Heart left ventricle (tissue), 16 donors: ENCODE results near the gene MBD3L2B. TPM values are rescaled to one million over a fixed set of nuclear protein-coding genes. Genes with fewer than 3 reads are reported as not detected.

ENCODE experiments used
- ATAC-seq, 4 donors: fragments of 200-7000 bp; cut with Tn5 transposase; one replicate each; pipeline ENCODE4 v1.9.1; 2020 to 2022; ENCODE audit warnings: moderate library complexity in 4 of 4, mild to moderate bottlenecking in 3 of 4, moderate number of reproducible peaks in 1 of 4
- DNase-seq, 5 donors: peaks; one replicate each; pipeline ENCODE4 v3.0.0-alpha.2; 2020
- H3K27ac ChIP-seq, 12 donors: fragments of 200-600 bp; sonication (generic) in 4 of 12; one replicate each; pipeline versions ENCODE4 v1.5.0 to v1.8.0; 2016 to 2022; ENCODE audit warnings: mild to moderate bottlenecking in 2 of 12
- H3K27me3 ChIP-seq, 9 donors: fragments of 200-600 bp; sonication (generic) in 2 of 9; one replicate each; pipeline versions ENCODE4 v1.5.1 to v1.8.0; 2016 to 2022; ENCODE audit warnings: mild to moderate bottlenecking in 3 of 9
- H3K36me3 ChIP-seq, 9 donors: fragments of 200-600 bp; sonication (generic) in 2 of 9; one replicate each; pipeline versions ENCODE4 v1.5.0 to v1.8.0; 2018 to 2022; ENCODE audit warnings: mild to moderate bottlenecking in 2 of 9
- H3K4me1 ChIP-seq, 12 donors: fragments of 200-600 bp; sonication (generic) in 4 of 12; one replicate each; pipeline versions ENCODE4 v1.5.0 to v1.8.0; 2016 to 2022; ENCODE audit warnings: mild to moderate bottlenecking in 3 of 12
- H3K4me3 ChIP-seq, 12 donors: fragments of 200-600 bp; sonication (generic) in 4 of 12; one replicate each; pipeline versions ENCODE4 v1.5.0 to v1.8.0; 2017 to 2022; ENCODE audit warnings: mild to moderate bottlenecking in 9 of 12, moderate library complexity in 4 of 12
- H3K9me3 ChIP-seq, 12 donors: fragments of 200-600 bp; sonication (generic) in 4 of 12; one replicate each; pipeline versions ENCODE4 v1.5.0 to v1.8.0; 2016 to 2022; ENCODE audit warnings: mild to moderate bottlenecking in 1 of 12
- POLR2A ChIP-seq, 2 donors: fragments of 450-650 bp; IDR thresholded peaks; one replicate each; pipeline ENCODE4 v1.6.1; 2017; ENCODE audit warnings: antibody characterized with exemption in 2 of 2, mild to moderate bottlenecking in 2 of 2, moderate library complexity in 2 of 2
- WGBS, 4 donors: extraction: QIAGEN DNeasy Blood & Tissue Kit in 2 of 4; methylation state at CpG; one replicate each; pipeline versions ENCODE4 v1.1.5 to v1.1.7; 2013 to 2018; 5-methylcytosine and 5-hydroxymethylcytosine counted together
- intact Hi-C, 10 donors: fragments of 100-400 bp; cut with DNase I; formaldehyde crosslinking; loops; one replicate each; pipeline versions ENCODE4 v1.11.1 to v1.14.2; 2022
- polyA plus RNA-seq, 2 donors: library from polyadenylated mRNA; stranded (reverse); fragments of 200-250 nt; gene quantifications; one replicate each; pipeline ENCODE4 v1.2.3, GENCODE V29; 2013
- total RNA-seq, 9 donors: library from RNA; depleted of rRNA in 2 of 9; stranded (reverse); fragments of >200 nt in 2 of 9; fragmentation: NEBNext Ultra II Directional in 3 of 9; extraction: Animal tissue kit (Norgen Biotek cat#: 25700) in 3 of 9; gene quantifications; one replicate each; pipeline versions ENCODE4 v1.1.0 to v1.2.4, GENCODE V29; 2016 to 2023
- TF ChIP-seq, protein P1 (sequence below), 12 donors: fragments of 200-600 bp; sonication (generic) in 4 of 12; IDR thresholded peaks; one replicate each; pipeline versions ENCODE4 v1.5.0 to v1.8.0; 2018 to 2022; ENCODE audit warnings: antibody characterized with exemption in 12 of 12, mild to moderate bottlenecking in 5 of 12
- donor health status: ischemic (EF 13 %, LVEDD 7.1; RV severe dilation, severe dysfunction).
- donor health status: healthy with polysubstance abuse.
- donor health status: DM: no; HTN: yes; CAD: no.
- donor health status: DM: no; HTN: no; CAD: no.
- donor health status: ischemic (EF 25% LVEDD 6.9; RV normal size, moderate dysfunction).
- donor health status: ischemic (EF 25% LVEDD 5.7; RV mildly dilated, moderate dysfunction).
- donor health status: healthy.
- donor health status: DM: yes; HTN: yes; CAD: no.
- donor health status: ischemic (EF 35%, LVEDD 5.7; RV mildly dilated, moderate dysfunction).
- donor health status: nonischemic (EF 11% LVEDD 7.7; RV severe dilation, severe dysfunction).
- donor health status: DM: yes; HTN: yes; CAD: no.
- donor health status: PGD.
- donor health status: ischemic (EF 29% LVEDD 5.4; RV normal size, mild dysfunction).
- donor health status: nonischemic (EF 23%, LVEDD 6.1; RV moderate dilation, normal function).

MBD3L2B gene
- total and polyA plus RNA-seq, 11 donors, result not detected

GRCh38 chr19:7006135-7006704 is 15.0 kb downstream of the MBD3L2B start:
- TF ChIP-seq, protein P1, sequence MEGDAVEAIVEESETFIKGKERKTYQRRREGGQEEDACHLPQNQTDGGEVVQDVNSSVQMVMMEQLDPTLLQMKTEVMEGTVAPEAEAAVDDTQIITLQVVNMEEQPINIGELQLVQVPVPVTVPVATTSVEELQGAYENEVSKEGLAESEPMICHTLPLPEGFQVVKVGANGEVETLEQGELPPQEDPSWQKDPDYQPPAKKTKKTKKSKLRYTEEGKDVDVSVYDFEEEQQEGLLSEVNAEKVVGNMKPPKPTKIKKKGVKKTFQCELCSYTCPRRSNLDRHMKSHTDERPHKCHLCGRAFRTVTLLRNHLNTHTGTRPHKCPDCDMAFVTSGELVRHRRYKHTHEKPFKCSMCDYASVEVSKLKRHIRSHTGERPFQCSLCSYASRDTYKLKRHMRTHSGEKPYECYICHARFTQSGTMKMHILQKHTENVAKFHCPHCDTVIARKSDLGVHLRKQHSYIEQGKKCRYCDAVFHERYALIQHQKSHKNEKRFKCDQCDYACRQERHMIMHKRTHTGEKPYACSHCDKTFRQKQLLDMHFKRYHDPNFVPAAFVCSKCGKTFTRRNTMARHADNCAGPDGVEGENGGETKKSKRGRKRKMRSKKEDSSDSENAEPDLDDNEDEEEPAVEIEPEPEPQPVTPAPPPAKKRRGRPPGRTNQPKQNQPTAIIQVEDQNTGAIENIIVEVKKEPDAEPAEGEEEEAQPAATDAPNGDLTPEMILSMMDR (IDR thresholded peaks at IDR 0.05), result no peak
- no peak for TF ChIP-seq POLR2A (IDR thresholded peaks at IDR 0.05)
- H3K4me3 ChIP-seq, result no peak overlapping the region
- no peak overlapping the region for H3K27ac ChIP-seq
- peaks cover 0 to 10% (median 0%) of the 10 kb centered on the region in 12 donors for H3K4me1 ChIP-seq
- no peaks in the 10 kb centered on the region for H3K9me3 ChIP-seq
- DNase-seq (no peak), ATAC-seq (no peak)
- peaks cover 0 to 12% (median 0%) of the 10 kb centered on the region in 9 donors for H3K27me3 ChIP-seq
- no peaks in the 10 kb centered on the region for H3K36me3 ChIP-seq
- intact Hi-C loops, result no loop called here
- WGBS, 4 donors, result 66 to 81% (median 78%) methylated on average over 7 to 11 of the region's 11 CpGs

DNA sequence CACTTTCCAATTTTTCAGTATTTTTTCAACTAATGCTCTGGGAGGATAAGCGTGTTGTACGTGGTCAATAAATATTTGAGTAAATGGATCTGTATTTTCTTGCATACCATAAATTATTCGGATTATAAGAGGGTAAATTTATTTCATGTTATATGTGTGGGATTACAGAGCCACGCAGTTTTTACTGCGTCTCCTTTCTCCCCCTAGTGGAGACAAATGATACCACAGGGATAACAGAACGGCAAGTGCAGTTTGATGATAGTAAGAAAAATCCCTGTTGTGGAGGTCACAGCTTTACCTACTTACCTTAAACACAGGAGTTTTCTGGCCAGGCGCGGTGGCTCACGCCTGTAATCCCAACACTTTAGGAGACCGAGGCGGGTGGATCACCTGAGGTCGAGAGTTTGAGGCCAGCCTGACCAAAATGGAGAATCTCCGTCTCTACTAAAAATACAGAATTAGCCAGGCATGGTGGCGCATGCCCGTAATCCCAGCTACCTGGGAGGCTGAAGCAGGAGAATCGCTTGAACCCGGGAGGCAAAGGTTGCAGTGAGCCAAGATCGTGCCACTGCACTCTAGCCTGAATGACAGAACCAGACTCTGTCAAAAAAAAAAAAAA is 16.8 kb downstream of the MBD3L2B start:
- peaks cover 0 to 12% (median 0%) of the 10 kb centered on the region in 9 donors for H3K27me3 ChIP-seq
- intact Hi-C loops, result no loop called here
- H3K4me3 ChIP-seq, result no peak overlapping the region
- H3K27ac ChIP-seq, result no peak overlapping the region
- ATAC-seq (no peak), DNase-seq (no peak)
- no peak for TF ChIP-seq POLR2A (IDR thresholded peaks at IDR 0.05)
- TF ChIP-seq, protein P1 (IDR thresholded peaks at IDR 0.05), result peak in 10 of 12 donors; percentile 48 to 89 (median 64)
- H3K9me3 ChIP-seq, result no peaks in the 10 kb centered on the region
- no peaks in the 10 kb centered on the region for H3K36me3 ChIP-seq
- WGBS, 4 donors, result 55 to 90% (median 71%) methylated on average over 18 of the region's 18 CpGs
- peaks cover 0 to 24% (median 0%) of the 10 kb centered on the region in 12 donors for H3K4me1 ChIP-seq

DNA sequence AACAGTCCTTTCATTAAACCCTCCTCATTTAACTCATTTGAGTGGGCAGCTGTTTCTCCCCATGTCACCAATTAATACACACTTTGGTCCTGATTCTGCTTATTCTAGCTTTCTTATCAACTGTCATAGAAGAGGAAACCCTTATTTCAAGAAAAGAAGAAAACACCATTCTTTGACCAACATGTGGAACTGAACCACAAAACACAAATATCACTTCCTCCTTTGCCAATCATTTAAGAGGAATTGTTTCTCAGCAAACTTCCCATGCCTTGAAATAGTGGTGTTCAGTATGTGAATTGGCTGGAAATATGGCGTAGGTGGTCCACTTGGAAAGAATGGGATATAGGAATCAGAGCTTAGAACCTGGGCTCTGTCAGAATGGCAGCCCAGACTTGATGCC is 20.4 kb downstream of the MBD3L2B start:
- intact Hi-C loops, result no loop called here

DNA sequence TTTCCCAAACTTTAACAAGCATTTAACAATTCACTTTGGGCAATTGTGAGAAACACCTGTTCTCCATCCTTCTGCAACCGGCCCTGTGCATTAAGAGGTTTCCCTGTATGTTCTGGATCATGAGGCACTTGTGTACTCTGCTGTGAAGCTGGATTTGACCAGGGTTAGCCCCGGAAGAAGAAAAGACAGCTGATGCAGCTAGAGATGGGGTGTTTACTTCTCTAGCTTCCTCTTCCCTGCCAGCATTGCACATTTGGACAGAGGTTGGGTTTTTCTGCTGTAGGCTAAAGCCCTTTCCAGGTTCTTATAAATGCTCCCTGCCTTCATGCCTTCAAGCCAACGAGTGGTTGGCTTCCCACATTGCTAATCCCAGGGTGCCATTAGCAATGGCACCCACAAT is 20.9 kb downstream of the MBD3L2B start:
- no peak overlapping the region for H3K4me3 ChIP-seq
- TF ChIP-seq, protein P1 (IDR thresholded peaks at IDR 0.05), result no peak
- TF ChIP-seq POLR2A (IDR thresholded peaks at IDR 0.05), result no peak
- no peak for DNase-seq
- peak overlapping the region in 1 of 12 donors; percentile 82 for H3K27ac ChIP-seq
- H3K36me3 ChIP-seq, result no peaks in the 10 kb centered on the region
- H3K9me3 ChIP-seq, result no peaks in the 10 kb centered on the region
- ATAC-seq, result no peak
- H3K4me1 ChIP-seq, result peaks cover 0 to 29% (median 0%) of the 10 kb centered on the region in 12 donors
- intact Hi-C loops, result no loop called here
- WGBS, 4 donors, result 52 to 62% (median 56%) methylated on average over 3 of the region's 3 CpGs
- peaks cover 0 to 12% (median 0%) of the 10 kb centered on the region in 9 donors for H3K27me3 ChIP-seq

More for the DNA sequence above, 20.4 kb downstream of the MBD3L2B start:
- 62 to 75% (median 71%) methylated on average over 1 of the region's 1 CpG for WGBS, 4 donors
- Histone ChIP-seq H3K9me3 (no peaks in the 10 kb centered on the region), H3K36me3 (no peaks in the 10 kb centered on the region), H3K4me3 (no peak overlapping the region), H3K27ac (peak overlapping the region in 1 of 12 donors; percentile 82), H3K27me3 (peaks cover 0 to 12% (median 0%) of the 10 kb centered on the region in 9 donors), H3K4me1 (peaks cover 0 to 29% (median 0%) of the 10 kb centered on the region in 12 donors)
- no peak for ATAC-seq
- DNase-seq, result no peak
- TF ChIP-seq POLR2A (IDR thresholded peaks at IDR 0.05), result no peak
- TF ChIP-seq, protein P1 (IDR thresholded peaks at IDR 0.05), result no peak
